WTC11 (cell line): ENCODE data around the gene HBG1. TPM values are rescaled to one million over a fixed set of nuclear protein-coding genes. Genes with fewer than 3 reads are reported as not detected.

Experiments used
- ATAC-seq: fragments of 200-7000 bp; cut with Tn5 transposase; 2 replicates; pipeline ENCODE4 v1.10.0; 2021; ENCODE audit warnings: mild to moderate bottlenecking, moderate library complexity
- CTCF ChIA-PET: fragments of 300-600 bp; sonication (Branson Sonifier 250); formaldehyde crosslinking; loops from one replicate; lab custom pipeline; 2021; ENCODE audit warnings: antibody characterized with exemption; lab: Charles Lee
- POLR2A ChIA-PET: fragments of 350-600 bp; sonication (Branson Sonifier 250); formaldehyde crosslinking; loops from one replicate; lab custom pipeline; 2021; ENCODE audit warnings: antibody characterized with exemption; lab: Charles Lee
- DNase-seq: peaks from one replicate; pipeline ENCODE4 v3.0.0; 2021; ENCODE audit warnings: low spot score
- H3K27ac Mint-ChIP-seq: 2 replicates; pipeline ENCODE4 v1.8.0; 2021; ENCODE audit warnings: mixed read lengths
- H3K27me3 Mint-ChIP-seq: 2 replicates; pipeline ENCODE4 v1.8.0; 2021; ENCODE audit warnings: low read depth, mild to moderate bottlenecking, moderate library complexity, mixed read lengths
- H3K36me3 Mint-ChIP-seq: 2 replicates; pipeline ENCODE4 v1.8.0; 2021; ENCODE audit warnings: mixed read lengths
- H3K4me1 Mint-ChIP-seq: 2 replicates; pipeline ENCODE4 v1.8.0; 2022; ENCODE audit warnings: mixed read lengths
- H3K4me3 Mint-ChIP-seq: 2 replicates; pipeline ENCODE4 v1.8.0; 2021; ENCODE audit warnings: mild to moderate bottlenecking, moderate library complexity, mixed read lengths
- H3K9me3 Mint-ChIP-seq: 2 replicates; pipeline ENCODE4 v1.8.0; 2021; ENCODE audit warnings: mixed read lengths
- CTCF ChIP-seq: fragments of 200-600 bp; IDR thresholded peaks from 2 replicates; pipeline ENCODE4 v1.8.0; 2022; ENCODE audit warnings: antibody characterized with exemption
- E2F4 ChIP-seq: sonication (generic); formaldehyde crosslinking; IDR thresholded peaks from 2 replicates; pipeline ENCODE4 v1.8.1; 2022; ENCODE audit warnings: low read depth, mild to moderate bottlenecking, moderate library complexity, missing genetic modification reagents, borderline replicate concordance
- ELF4 ChIP-seq: sonication (generic); formaldehyde crosslinking; IDR thresholded peaks from 2 replicates; pipeline ENCODE4 v1.8.1; 2022; ENCODE audit warnings: low read depth, mild to moderate bottlenecking, moderate library complexity, missing genetic modification reagents
- EMX1 ChIP-seq: fragments of 250-450 bp; sonication (Bioruptor Pico); IDR thresholded peaks from 2 replicates; pipeline ENCODE4 v1.8.0; 2021; ENCODE audit warnings: mild to moderate bottlenecking
- FOXK1 ChIP-seq: sonication (generic); formaldehyde crosslinking; IDR thresholded peaks from 2 replicates; pipeline ENCODE4 v1.8.0; 2022; ENCODE audit warnings: mild to moderate bottlenecking, moderate library complexity, missing genetic modification reagents
- GABPB1 ChIP-seq: sonication (generic); formaldehyde crosslinking; IDR thresholded peaks from 2 replicates; pipeline ENCODE4 v1.8.1; 2023; ENCODE audit warnings: mild to moderate bottlenecking, missing genetic modification reagents
- MXD4 ChIP-seq: fragments of 250-450 bp; sonication (Bioruptor Pico); IDR thresholded peaks from 2 replicates; pipeline ENCODE4 v1.8.0; 2021; ENCODE audit warnings: mild to moderate bottlenecking, moderate library complexity, borderline replicate concordance
- NFATC4 ChIP-seq: fragments of 250-450 bp; sonication (Bioruptor Pico); IDR thresholded peaks from 2 replicates; pipeline ENCODE4 v1.9.0; 2021; ENCODE audit warnings: mild to moderate bottlenecking
- RELA ChIP-seq: sonication (generic); formaldehyde crosslinking; IDR thresholded peaks from 2 replicates; pipeline ENCODE4 v1.8.1; 2022; ENCODE audit warnings: missing genetic modification reagents, mild to moderate bottlenecking, borderline replicate concordance
- SOX15 ChIP-seq: fragments of 250-450 bp; sonication (Bioruptor Pico); IDR thresholded peaks from 2 replicates; pipeline ENCODE4 v1.9.0; 2021; ENCODE audit warnings: mild to moderate bottlenecking
- STAT6 ChIP-seq: sonication (generic); formaldehyde crosslinking; conservative IDR thresholded peaks from 2 replicates; pipeline ENCODE4 v1.8.1; 2023; ENCODE audit warnings: mild to moderate bottlenecking, low read depth, missing genetic modification reagents, moderate library complexity
- TCF7 ChIP-seq: sonication (generic); formaldehyde crosslinking; IDR thresholded peaks from 2 replicates; pipeline ENCODE4 v1.8.0; 2022; ENCODE audit warnings: mild to moderate bottlenecking, low read depth, missing genetic modification reagents, moderate library complexity
- USF2 ChIP-seq: sonication (generic); formaldehyde crosslinking; IDR thresholded peaks from 2 replicates; pipeline ENCODE4 v1.8.1; 2023; ENCODE audit warnings: mild to moderate bottlenecking, missing genetic modification reagents, moderate library complexity
- ZBTB21 ChIP-seq: sonication (generic); formaldehyde crosslinking; IDR thresholded peaks from 2 replicates; pipeline ENCODE4 v1.8.1; 2023; ENCODE audit warnings: mild to moderate bottlenecking, missing genetic modification reagents, borderline replicate concordance
- ZNF532 ChIP-seq: fragments of 250-450 bp; sonication (Bioruptor Pico); IDR thresholded peaks from 2 replicates; pipeline ENCODE4 v1.9.0; 2021; ENCODE audit warnings: mild to moderate bottlenecking, borderline replicate concordance
- ZNF671 ChIP-seq: fragments of 250-450 bp; sonication (Bioruptor Pico); IDR thresholded peaks from 2 replicates; pipeline ENCODE4 v1.8.0; 2021; ENCODE audit warnings: mild to moderate bottlenecking
- total RNA-seq: library from RNA; stranded (reverse); gene quantifications from 3 replicates; pipeline ENCODE4 v1.2.3, GENCODE V29; 2021

Gene HBG1
- total RNA-seq, 1 experiment from 2014 or later, result 3.4 TPM

GRCh38 chr11:5285703-5286340, 36.2 kb upstream of the HBG1 start:
- H3K4me3 Mint-ChIP-seq, result no peak overlapping the region
- peaks cover under 1% of the 10 kb centered on the region for H3K4me1 Mint-ChIP-seq
- H3K27me3 Mint-ChIP-seq, result no peaks in the 10 kb centered on the region
- no peak overlapping the region for H3K27ac Mint-ChIP-seq
- no peak for ATAC-seq
- no peaks in the 10 kb centered on the region; the same call in 1 of the 2 replicates for H3K9me3 Mint-ChIP-seq
- ChIA-PET POLR2A (no interaction called here), CTCF (no interaction called here)
- no peaks in the 10 kb centered on the region for H3K36me3 Mint-ChIP-seq
- no peak for TF ChIP-seq TCF7
- TF ChIP-seq CTCF, result no peak
- TF ChIP-seq ELF4 (CRISPR knock-in tag), result no peak
- no peak for TF ChIP-seq SOX15 (CRISPR knock-in tag)
- TF ChIP-seq ZBTB21, result no peak
- TF ChIP-seq USF2 (CRISPR knock-in tag), result no peak
- TF ChIP-seq GABPB1 (CRISPR knock-in tag), result no peak
- TF ChIP-seq RELA, result no peak
- no peak for TF ChIP-seq EMX1 (CRISPR knock-in tag)
- no peak for TF ChIP-seq E2F4
- TF ChIP-seq STAT6 (CRISPR knock-in tag), result no peak
- no peak for TF ChIP-seq ZNF671 (CRISPR knock-in tag)
- TF ChIP-seq ZNF532 (CRISPR knock-in tag), result no peak
- TF ChIP-seq MXD4 (CRISPR knock-in tag), result no peak
- TF ChIP-seq FOXK1, result no peak
- TF ChIP-seq NFATC4 (CRISPR knock-in tag), result no peak
- no peak for DNase-seq
